NAMALWA (cell line): Measurements from ENCODE around the gene EEF2.
"Not testable (repeated sequence)": the region's sequence is repeated elsewhere in the genome, so short reads cannot be mapped to it uniquely, and the experiment has no call there.

ENCODE experiments used
- DNase-seq: peaks from one replicate; pipeline ENCODE4 v3.0.0-alpha.2; 2015; ENCODE audit warnings: low spot score

The EEF2 gene

GRCh38 chr19:3944018-3944721 is 41.1 kb downstream of the EEF2 start:
- DNase-seq, result no peak

GRCh38 chr19:3942790-3943409 is 42.4 kb downstream of the EEF2 start:
- DNase-seq, result peak; percentile 56

GRCh38 chr19:3938300-3938950 is 46.8 kb downstream of the EEF2 start:
- DNase-seq, result not testable (repeated sequence)

GRCh38 chr19:3936506-3937442 is 48.5 kb downstream of the EEF2 start:
- no peak for DNase-seq

- DNase-seq, result no peak
Observed at GRCh38 chr19:3932931-3933810, 52.1 kb downstream of the EEF2 start, which contains the start of gene NMRK2. Gene NMRK2 (plus strand): TSS chr19:3933069. CDS start chr19:3933672, 603 bp downstream.

- DNase-seq, result no peak
Observed at GRCh38 chr19:3931041-3931440, 54.2 kb downstream of the EEF2 start.
